K562 (cell line): ENCODE measurements around the gene FCHO2. TPM values are rescaled to one million over a fixed set of nuclear protein-coding genes. Genes with fewer than 3 reads are reported as not detected.

ENCODE experiments used
- ATAC-seq: fragments of 200-7000 bp; cut with Tn5 transposase; 3 replicates; pipeline ENCODE4 v1.9.1; 2020; ENCODE audit warnings: moderate library complexity
- BruUV-seq: library from RNA; stranded (reverse); fragments of 400-500 nt; replicated peaks from 2 replicates; lab custom pipeline; 2021; lab: Mats Ljungman, UMichigan
- CTCF ChIA-PET: fragments of 300-600 bp; formaldehyde crosslinking; extraction: SDS; loops from one replicate; lab custom pipeline; 2021; ENCODE audit warnings: low intra/inter-chr PET ratio; lab: Yijun Ruan, JAX
- POLR2A ChIA-PET: fragments of 300-600, 350-650 bp; sonication (Branson Sonifier 250); formaldehyde crosslinking; extraction: SDS; loops from one replicate; lab custom pipeline; 2021; ENCODE audit warnings: antibody characterized with exemption, inconsistent platforms; lab: Yijun Ruan, JAX
- DNase-seq, 4 experiments: peaks; one replicate each; pipeline versions ENCODE4 v3.0.0 to v3.0.0-alpha.2; 2011 to 2018; ENCODE audit warnings: low spot score in 3 of 4, mixed read lengths in 3 of 4; ENCODE audit errors: extremely low read depth in 1 of 4
- FAIRE-seq: peaks from 2 replicates; lab custom pipeline; 2011; peaks lifted over from hg19 to GRCh38; lab: Jason Lieb, UNC
- H2AFZ ChIP-seq: 2 replicates; pipeline ENCODE4 v1.6.0; 2011; ENCODE audit warnings: low read depth, low read length, control low read depth, inconsistent platforms
- H3K27ac ChIP-seq: fragments of 200-600 bp; 3 replicates; pipeline ENCODE4 v1.8.0; 2011; ENCODE audit warnings: low read depth, mild to moderate bottlenecking, control low read depth, inconsistent platforms, low read length, moderate library complexity, mixed read lengths; ENCODE audit errors: extremely low read depth
- H3K27me3 ChIP-seq, 2 experiments: fragments of 300-600 bp in 1 of 2; 2 replicates in 1 of 2; 3 replicates in 1 of 2; pipeline versions ENCODE4 v1.6.0 to v1.8.0; 2011; ENCODE audit warnings: inconsistent platforms in 2 of 2, low read length in 2 of 2, mild to moderate bottlenecking in 1 of 2, mixed read lengths in 1 of 2, moderate library complexity in 1 of 2; ENCODE audit not compliant: control insufficient read depth in 2 of 2, insufficient read depth in 2 of 2
- H3K36me3 ChIP-seq: fragments of 300-600 bp; 3 replicates; pipeline ENCODE4 v1.8.0; 2011; ENCODE audit warnings: mild to moderate bottlenecking, low read length, inconsistent platforms; ENCODE audit not compliant: control insufficient read depth, insufficient read depth
- H3K4me1 ChIP-seq, 2 experiments: fragments of 200-600 bp in 1 of 2; replicated peaks in 1 of 2; 2 replicates in 1 of 2; 3 replicates in 1 of 2; pipeline versions ENCODE4 v1.5.1 to v1.8.0; 2011; ENCODE audit warnings: inconsistent platforms in 2 of 2, low read length in 2 of 2, mild to moderate bottlenecking in 1 of 2, mixed read lengths in 1 of 2, moderate library complexity in 1 of 2; ENCODE audit not compliant: control insufficient read depth in 2 of 2, insufficient read depth in 2 of 2
- H3K4me2 ChIP-seq: 2 replicates; pipeline ENCODE4 v1.6.1; 2011; ENCODE audit warnings: low read length, control low read depth, inconsistent platforms, mixed read lengths; ENCODE audit not compliant: insufficient read depth
- H3K4me3 ChIP-seq: fragments of 200-600 bp; sonication (generic), shearing (Covaris generic); 2 replicates; pipeline ENCODE4 v1.5.1; 2016; ENCODE audit warnings: control low read depth, inconsistent platforms
- H3K79me2 ChIP-seq: fragments of 200-600 bp; 3 replicates; pipeline ENCODE4 v1.8.0; 2011; ENCODE audit warnings: low read length, inconsistent platforms; ENCODE audit not compliant: control insufficient read depth, insufficient read depth
- H3K9ac ChIP-seq, 2 experiments: 2 replicates each; pipeline versions ENCODE4 v1.6.0 to v1.6.1; 2011; ENCODE audit warnings: low read depth in 2 of 2, low read length in 2 of 2, control low read depth in 1 of 2, inconsistent platforms in 1 of 2, mild to moderate bottlenecking in 1 of 2, mixed read lengths in 1 of 2; ENCODE audit not compliant: insufficient read depth in 1 of 2
- H3K9me1 ChIP-seq: one replicate; pipeline ENCODE4 v1.6.0; 2011; ENCODE audit warnings: inconsistent platforms, mild to moderate bottlenecking, low read length, moderate library complexity; ENCODE audit not compliant: control insufficient read depth, insufficient read depth
- H3K9me3 ChIP-seq: replicated peaks from 2 replicates; pipeline ENCODE4 v1.5.1; 2011; ENCODE audit warnings: low read depth, low read length, inconsistent platforms; ENCODE audit not compliant: control insufficient read depth, insufficient read depth
- H4K20me1 ChIP-seq: replicated peaks from 2 replicates; pipeline ENCODE4 v1.6.1; 2011; ENCODE audit warnings: low read length, inconsistent platforms, mixed read lengths; ENCODE audit not compliant: control insufficient read depth, insufficient read depth
- MAFG ChIP-seq: fragments of 450-650 bp; conservative IDR thresholded peaks from 2 replicates; pipeline ENCODE4 v1.6.1; 2016; ENCODE audit warnings: missing genetic modification characterization, missing compliant biosample characterization
- SMARCE1 ChIP-seq: fragments of 450-650 bp; IDR thresholded peaks from 2 replicates; pipeline ENCODE4 v1.7.1; 2016; ENCODE audit warnings: mild to moderate bottlenecking
- TARDBP ChIP-seq: fragments of 450-650 bp; IDR thresholded peaks from 2 replicates; pipeline ENCODE4 v1.6.1; 2016
- TRIM28 ChIP-seq: fragments of 450-650 bp; IDR thresholded peaks from 2 replicates; pipeline ENCODE4 v1.6.1; 2017
- WGBS: fragments of 100-300 bp; shearing (Covaris generic); methylation state at CpG from one replicate; pipeline ENCODE4 v1.1.6; 2016; ENCODE audit warnings: low coverage, mixed read lengths; ENCODE audit not compliant: insufficient coverage; ENCODE audit errors: missing lambda C conversion rate; 5-methylcytosine and 5-hydroxymethylcytosine counted together
- in situ Hi-C: fragments of 300-500 bp; cut with MboI; formaldehyde crosslinking; loops from 4 replicates; pipeline ENCODE4 v1.15.0; 2018; ENCODE audit warnings: inconsistent platforms, mixed read lengths
- intact Hi-C: fragments of 100-400 bp; cut with micrococcal nuclease; formaldehyde crosslinking; loops from 2 replicates; pipeline ENCODE4 v1.14.2; 2022
- polyA plus RNA-seq, 8 experiments: library from polyadenylated mRNA; depleted of rRNA in 4 of 8; stranded (reverse) in 5 of 8; unstranded in 3 of 8; fragments of >200 nt; fragmentation: Nextera tagmentation in 2 of 8; fragmentation: Illumina TruSeq in 1 of 8; extraction: Ambion mirVana in 2 of 8; extraction: Trizol in 1 of 8; gene quantifications; 2 replicates each; pipeline versions ENCODE4 v1.2.1 to v1.2.3, GENCODE V29; 2011 to 2014; ENCODE audit warnings: inconsistent platforms in 1 of 8, missing spikeins in 1 of 8
- total RNA-seq, 7 experiments: library from RNA; depleted of rRNA in 6 of 7; stranded (reverse); fragments of >200 nt in 6 of 7; fragmentation: Illumina TruSeq in 2 of 7; extraction: Trizol in 2 of 7; gene quantifications; 2 replicates each; pipeline versions ENCODE4 v1.2.1 to v1.2.3, GENCODE V29; 2011 to 2021; ENCODE audit warnings: low replicate concordance in 1 of 7

FCHO2 gene
- total and polyA plus RNA-seq, 9 of the 15 experiments (the other 6 are each of a cell fraction or from before 2014, with no cell fraction given) = 4.4 to 13.4 (median 8.3) TPM

DNA sequence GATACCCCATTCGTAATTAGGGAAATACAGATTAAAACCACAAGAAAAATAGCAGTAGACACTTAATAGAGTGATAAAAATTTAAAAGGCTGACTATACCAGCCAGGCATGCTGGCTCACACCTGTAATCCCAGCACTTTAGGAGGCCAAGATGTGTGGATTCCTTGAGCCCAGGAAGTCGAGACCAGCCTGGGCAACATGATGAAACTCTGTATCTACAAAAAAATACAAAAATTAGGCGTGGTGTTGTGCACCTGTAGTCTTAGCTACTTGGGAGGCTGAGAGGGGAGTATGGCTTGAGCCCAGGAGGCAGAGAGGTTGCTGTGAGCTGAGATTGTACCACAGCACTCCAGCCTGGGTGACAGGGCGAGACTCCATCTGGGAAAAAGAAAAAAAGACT, 72.0 kb downstream of the FCHO2 start:
- ATAC-seq = no peak

DNA sequence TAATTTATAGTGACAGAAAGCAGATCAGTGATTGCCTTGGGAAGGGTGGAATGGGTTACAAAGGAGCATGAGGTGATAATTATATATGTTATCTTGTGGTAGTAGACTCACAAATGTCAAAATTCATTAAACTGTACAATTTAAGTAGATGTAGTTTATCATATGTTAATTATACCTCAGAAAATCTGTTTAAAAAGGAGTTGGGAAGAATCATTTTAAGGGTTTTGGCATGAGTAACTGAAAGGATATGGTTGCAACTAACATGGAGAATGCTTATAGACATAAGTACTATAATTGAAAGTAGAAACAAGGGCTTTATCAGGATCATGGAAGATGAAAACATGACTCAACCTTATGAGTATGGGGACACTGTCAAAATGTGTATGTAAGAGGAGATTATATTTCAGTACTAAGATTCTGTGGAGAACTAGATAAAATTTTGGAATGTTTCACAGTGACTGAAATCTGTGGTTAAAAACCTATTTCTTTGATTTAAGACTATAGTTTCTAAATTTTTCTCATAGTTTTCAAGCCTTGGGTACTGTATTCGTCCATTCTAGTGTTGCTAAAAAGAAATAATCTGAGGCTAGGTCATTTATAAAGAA, 73.3 kb downstream of the FCHO2 start:
- no peak overlapping the region for H3K27ac ChIP-seq
- CTCF ChIA-PET = no interaction called here

More for the DNA sequence above, 72.0 kb downstream of the FCHO2 start:
- Histone ChIP-seq H3K4me3 (no peak overlapping the region), H4K20me1 (no peaks in the 10 kb centered on the region), H3K4me2 (no peak overlapping the region), H3K27me3 (no peaks in the 10 kb centered on the region), H3K9me1 (no peaks in the 10 kb centered on the region), H3K79me2 (no peaks in the 10 kb centered on the region), H2AFZ (no peak overlapping the region), H3K36me3 (peaks cover 8% of the 10 kb centered on the region; the same call in 2 of the 3 replicates), H3K9me3 (no peaks in the 10 kb centered on the region), H3K9ac (no peak overlapping the region), H3K4me1 (no peaks in the 10 kb centered on the region), H3K27ac (no peak overlapping the region)
- BruUV-seq = no TSS peak
- DNase-seq = no peak
- ChIA-PET CTCF (no interaction called here), POLR2A (no interaction called here)
- in situ Hi-C loops (no loop called here), intact Hi-C loops (no loop called here)
- WGBS = 72% methylated on average over 4 of the region's 4 CpGs
- no peak for FAIRE-seq
- TF ChIP-seq TRIM28 (no peak), MAFG (tag) (no peak)

More for the DNA sequence above, 73.3 kb downstream of the FCHO2 start:
- Histone ChIP-seq H3K4me1 (no peaks in the 10 kb centered on the region), H3K36me3 (peaks cover 9% of the 10 kb centered on the region; the same call in 2 of the 3 replicates), H3K4me2 (no peak overlapping the region), H3K9ac (no peak overlapping the region), H4K20me1 (no peaks in the 10 kb centered on the region), H2AFZ (no peak overlapping the region), H3K9me3 (no peaks in the 10 kb centered on the region), H3K27me3 (no peaks in the 10 kb centered on the region), H3K79me2 (no peaks in the 10 kb centered on the region), H3K9me1 (no peaks in the 10 kb centered on the region), H3K4me3 (no peak overlapping the region)
- no peak for FAIRE-seq
- POLR2A ChIA-PET = no interaction called here
- intact Hi-C loops = no loop called here
- DNase-seq = no peak
- TF ChIP-seq SMARCE1 = no peak
- TF ChIP-seq TARDBP = no peak
- in situ Hi-C loops = no loop called here
- no peak for ATAC-seq
- BruUV-seq = no TSS peak
- WGBS = 64% methylated on average over 1 of the region's 1 CpG
